ENCODE results near the gene RIF1. TPM values are rescaled to one million over a fixed set of nuclear protein-coding genes. Genes with fewer than 3 reads are reported as not detected.

RIF1 gene
- total RNA-seq, 4 donors from 2014 or later, result 22.6 to 28.7 (median 25.7) TPM

DNA sequence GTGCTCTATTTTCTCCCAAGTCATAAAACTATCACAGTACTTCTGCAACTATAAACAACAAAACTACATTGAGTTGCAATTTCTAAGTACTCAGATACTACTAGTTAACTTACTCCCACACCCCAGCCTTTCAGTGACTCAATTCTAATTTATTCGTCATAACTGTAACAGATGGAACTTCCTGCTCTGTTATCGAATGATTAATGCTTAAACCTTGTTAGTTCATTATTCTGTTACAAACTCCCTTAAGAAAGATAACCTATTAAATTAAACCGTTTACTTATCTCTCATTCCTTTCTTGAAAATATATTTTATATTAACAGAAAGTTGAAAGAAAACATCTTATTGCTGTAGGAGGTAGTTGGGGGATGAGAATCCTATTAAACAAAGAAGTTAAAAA, 35.3 kb upstream of the RIF1 start:
- H3K27me3 ChIP-seq, result no peaks in the 10 kb centered on the region
- intact Hi-C loops (cut with DNase I; ENCODE audit: low total_unique reads) (no loop called here), in situ Hi-C loops (cut with MboI; ENCODE audit: low sequenced_read_pairs in 4 of 4) (no loop called here)
- no peaks in the 10 kb centered on the region for H3K36me3 ChIP-seq
- no peak for DNase-seq
- TF ChIP-seq, protein P1, sequence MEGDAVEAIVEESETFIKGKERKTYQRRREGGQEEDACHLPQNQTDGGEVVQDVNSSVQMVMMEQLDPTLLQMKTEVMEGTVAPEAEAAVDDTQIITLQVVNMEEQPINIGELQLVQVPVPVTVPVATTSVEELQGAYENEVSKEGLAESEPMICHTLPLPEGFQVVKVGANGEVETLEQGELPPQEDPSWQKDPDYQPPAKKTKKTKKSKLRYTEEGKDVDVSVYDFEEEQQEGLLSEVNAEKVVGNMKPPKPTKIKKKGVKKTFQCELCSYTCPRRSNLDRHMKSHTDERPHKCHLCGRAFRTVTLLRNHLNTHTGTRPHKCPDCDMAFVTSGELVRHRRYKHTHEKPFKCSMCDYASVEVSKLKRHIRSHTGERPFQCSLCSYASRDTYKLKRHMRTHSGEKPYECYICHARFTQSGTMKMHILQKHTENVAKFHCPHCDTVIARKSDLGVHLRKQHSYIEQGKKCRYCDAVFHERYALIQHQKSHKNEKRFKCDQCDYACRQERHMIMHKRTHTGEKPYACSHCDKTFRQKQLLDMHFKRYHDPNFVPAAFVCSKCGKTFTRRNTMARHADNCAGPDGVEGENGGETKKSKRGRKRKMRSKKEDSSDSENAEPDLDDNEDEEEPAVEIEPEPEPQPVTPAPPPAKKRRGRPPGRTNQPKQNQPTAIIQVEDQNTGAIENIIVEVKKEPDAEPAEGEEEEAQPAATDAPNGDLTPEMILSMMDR (IDR thresholded peaks at IDR 0.05 in 4 of 5, conservative IDR thresholded peaks at IDR 0.05 in 1 of 5), result no peak
- no peak for TF ChIP-seq POLR2A (IDR thresholded peaks at IDR 0.05)
- no peaks in the 10 kb centered on the region for H3K9me3 ChIP-seq
- no peaks in the 10 kb centered on the region for H3K4me1 ChIP-seq
- no peak overlapping the region for H3K27ac ChIP-seq
- H3K4me3 ChIP-seq, result no peak overlapping the region
- no peak for ATAC-seq

DNA sequence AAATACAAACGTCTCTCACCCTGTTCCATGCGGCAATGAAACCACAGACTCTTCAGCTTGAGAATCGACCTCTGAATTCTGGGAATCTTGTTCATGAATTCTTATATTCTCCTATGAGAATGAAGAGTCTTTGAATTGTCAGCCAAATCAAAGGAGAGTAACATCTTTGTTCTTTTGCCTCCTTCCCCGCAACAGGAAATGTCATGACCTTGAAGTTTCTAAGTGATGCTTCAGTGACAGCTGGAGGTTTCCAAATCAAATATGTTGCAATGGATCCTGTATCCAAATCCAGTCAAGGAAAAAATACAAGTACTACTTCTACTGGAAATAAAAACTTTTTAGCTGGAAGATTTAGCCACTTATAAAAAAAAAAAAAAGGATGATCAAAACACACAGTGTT, 30.5 kb upstream of the RIF1 start:
- Histone ChIP-seq H3K27ac (no peak overlapping the region), H3K27me3 (no peaks in the 10 kb centered on the region), H3K4me1 (no peaks in the 10 kb centered on the region), H3K4me3 (no peak overlapping the region), H3K9me3 (no peaks in the 10 kb centered on the region), H3K36me3 (no peaks in the 10 kb centered on the region)
- no peak for ATAC-seq
- in situ Hi-C loops (cut with MboI; ENCODE audit: low sequenced_read_pairs in 4 of 4) (no loop called here), intact Hi-C loops (cut with DNase I; ENCODE audit: low total_unique reads) (no loop called here)
- no peak for TF ChIP-seq POLR2A (IDR thresholded peaks at IDR 0.05)
- TF ChIP-seq, protein P1 (IDR thresholded peaks at IDR 0.05 in 4 of 5, conservative IDR thresholded peaks at IDR 0.05 in 1 of 5), result no peak
- no peak for DNase-seq

DNA sequence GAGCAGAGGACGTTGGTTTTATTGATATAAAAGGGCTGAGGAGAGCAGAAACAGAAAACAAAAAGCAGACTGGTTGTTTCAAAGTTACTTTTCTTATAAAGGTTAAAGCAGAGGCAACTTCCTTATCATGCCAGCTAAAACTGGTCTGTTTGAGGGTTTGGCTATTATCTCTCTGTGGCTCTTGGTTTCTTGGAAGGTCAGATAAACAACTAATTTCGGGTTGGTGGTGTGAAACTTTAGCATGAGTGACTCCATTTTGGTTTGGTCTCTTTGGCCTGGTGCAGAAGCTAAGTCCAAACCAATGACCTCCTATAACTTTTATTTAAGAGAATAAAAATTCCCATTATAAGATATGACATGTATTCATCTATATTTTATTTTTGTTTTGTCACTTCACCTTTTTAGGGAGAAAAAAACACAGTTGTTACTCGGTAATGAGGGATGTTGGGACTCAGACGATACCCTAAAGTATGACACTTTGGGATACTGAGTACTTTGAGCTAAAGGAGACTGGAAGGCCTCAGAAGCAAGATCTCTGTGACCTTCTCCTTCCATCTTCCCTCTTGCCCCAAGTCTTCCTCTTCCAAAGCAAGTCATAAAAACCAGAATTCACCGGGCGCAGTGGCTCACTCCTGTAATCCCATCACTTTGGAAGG, 29.0 kb upstream of the RIF1 start:
- in situ Hi-C loops (cut with MboI; ENCODE audit: low sequenced_read_pairs in 4 of 4), result no loop called here

DNA sequence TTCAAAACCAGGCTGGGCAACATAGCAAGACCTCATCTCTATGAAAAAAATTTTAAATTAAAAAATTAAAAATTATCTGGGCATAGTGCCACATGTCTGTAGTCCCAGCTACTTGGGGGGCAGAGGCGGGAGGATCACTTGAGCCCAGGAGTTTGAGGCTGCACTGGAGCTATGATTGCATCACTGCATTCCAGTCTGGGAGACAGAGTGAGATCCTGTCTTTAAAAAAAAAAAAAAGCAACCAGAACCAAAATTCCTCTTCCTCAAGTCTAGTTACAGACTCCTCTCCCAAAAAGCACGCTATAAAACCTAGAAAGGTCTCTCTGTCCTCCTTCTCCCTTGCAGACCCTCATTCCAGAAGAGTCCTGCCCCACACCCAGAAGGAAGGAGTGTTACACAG, 28.4 kb upstream of the RIF1 start:
- DNase-seq (no peak), ATAC-seq (no peak)
- Histone ChIP-seq H3K27me3 (no peaks in the 10 kb centered on the region), H3K36me3 (no peaks in the 10 kb centered on the region), H3K27ac (no peak overlapping the region), H3K4me1 (no peaks in the 10 kb centered on the region), H3K4me3 (no peak overlapping the region), H3K9me3 (no peaks in the 10 kb centered on the region)
- TF ChIP-seq POLR2A (IDR thresholded peaks at IDR 0.05), result no peak
- TF ChIP-seq, protein P1 (IDR thresholded peaks at IDR 0.05 in 4 of 5, conservative IDR thresholded peaks at IDR 0.05 in 1 of 5), result no peak
- intact Hi-C loops (cut with DNase I; ENCODE audit: low total_unique reads) (no loop called here), in situ Hi-C loops (cut with MboI; ENCODE audit: low sequenced_read_pairs in 4 of 4) (no loop called here)

More for the DNA sequence above, 29.0 kb upstream of the RIF1 start:
- Histone ChIP-seq H3K4me1 (no peaks in the 10 kb centered on the region), H3K27ac (no peak overlapping the region), H3K9me3 (no peaks in the 10 kb centered on the region), H3K36me3 (no peaks in the 10 kb centered on the region), H3K27me3 (no peaks in the 10 kb centered on the region), H3K4me3 (no peak overlapping the region)
- DNase-seq, result no peak
- no peak for ATAC-seq
- no peak for TF ChIP-seq POLR2A (IDR thresholded peaks at IDR 0.05)
- TF ChIP-seq, protein P1 (IDR thresholded peaks at IDR 0.05 in 4 of 5, conservative IDR thresholded peaks at IDR 0.05 in 1 of 5), result no peak
- intact Hi-C loops (cut with DNase I; ENCODE audit: low total_unique reads), result no loop called here

DNA sequence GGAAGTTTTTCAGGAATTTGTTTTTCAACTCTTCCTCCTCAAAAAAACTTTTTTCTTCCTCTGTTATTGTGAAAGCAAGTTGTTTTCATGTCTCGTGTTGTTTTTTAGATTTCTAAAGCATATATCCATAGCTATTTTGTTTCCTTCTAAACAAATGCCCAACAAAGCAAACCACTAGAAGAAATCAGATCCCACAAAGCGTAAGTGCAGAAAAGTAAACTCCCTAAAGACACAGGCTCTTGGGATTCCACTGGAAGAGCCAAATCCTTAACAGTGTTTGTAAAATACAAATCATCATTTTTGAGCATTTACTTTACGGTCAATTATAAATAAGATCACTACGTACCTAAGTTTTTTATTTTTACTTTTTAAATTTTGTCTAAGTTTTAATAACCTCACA, 21.7 kb upstream of the RIF1 start:
- H3K27ac ChIP-seq, result no peak overlapping the region
- intact Hi-C loops (cut with DNase I; ENCODE audit: low total_unique reads), result no loop called here
- H3K4me3 ChIP-seq, result no peak overlapping the region
- no peaks in the 10 kb centered on the region for H3K36me3 ChIP-seq
- H3K27me3 ChIP-seq, result no peaks in the 10 kb centered on the region
- ATAC-seq (no peak), DNase-seq (no peak)
- no peak for TF ChIP-seq POLR2A (IDR thresholded peaks at IDR 0.05)
- TF ChIP-seq, protein P1 (IDR thresholded peaks at IDR 0.05 in 4 of 5, conservative IDR thresholded peaks at IDR 0.05 in 1 of 5), result no peak
- in situ Hi-C loops (cut with MboI; ENCODE audit: low sequenced_read_pairs in 4 of 4), result no loop called here
- no peaks in the 10 kb centered on the region for H3K9me3 ChIP-seq
- no peaks in the 10 kb centered on the region for H3K4me1 ChIP-seq

Measured in gastrocnemius medialis (tissue), 4 donors.